Tibial nerve (tissue), 4 donors: ENCODE results near the gene BMPR1A.

Experiments used
- CTCF ChIP-seq, 5 experiments: fragments of 200-600 bp in 3 of 5; fragments of 450-650 bp in 2 of 5; sonication (generic) in 3 of 5; IDR thresholded peaks; one replicate each; pipeline ENCODE4 v1.5.1; 2016 to 2019; ENCODE audit warnings: antibody characterized with exemption in 5 of 5, mild to moderate bottlenecking in 3 of 5, moderate library complexity in 2 of 5
- EP300 ChIP-seq, 2 donors: sonication (generic); formaldehyde crosslinking; IDR thresholded peaks; one replicate each; pipeline ENCODE4 v1.6.1; 2017; ENCODE audit warnings: antibody characterized with exemption in 2 of 2, mild to moderate bottlenecking in 1 of 2
- POLR2A ChIP-seq, 2 donors: fragments of 450-650 bp; IDR thresholded peaks; one replicate each; pipeline ENCODE4 v1.6.1; 2017; ENCODE audit warnings: antibody characterized with exemption in 2 of 2, mild to moderate bottlenecking in 2 of 2, moderate library complexity in 2 of 2

DNA sequence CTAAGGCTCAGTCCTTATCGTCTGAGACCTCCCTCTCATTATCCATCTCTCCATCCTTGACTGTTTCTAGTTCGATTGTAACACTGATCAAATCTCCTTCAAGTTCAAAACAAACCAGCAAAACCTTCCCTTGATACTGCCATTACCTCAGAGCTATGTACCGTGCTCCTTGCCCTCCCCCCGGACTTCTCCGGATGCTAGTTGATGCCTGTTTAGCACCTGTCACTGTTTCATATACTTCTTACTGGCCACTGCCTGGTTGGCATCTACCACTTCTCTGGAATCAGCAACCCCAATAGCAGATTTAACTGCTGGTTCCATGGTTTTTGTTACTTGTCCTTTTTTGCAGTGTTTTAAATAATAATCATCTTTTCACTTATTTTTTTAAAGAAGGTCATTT, 64.1 kb downstream of the BMPR1A start:
- TF ChIP-seq CTCF (IDR thresholded peaks at IDR 0.05) (no peak), POLR2A (IDR thresholded peaks at IDR 0.05) (no peak), EP300 (IDR thresholded peaks at IDR 0.05) (no peak)
